SK-N-SH (cell line): ENCODE results near the gene KIF6.

Experiments
- EP300 ChIP-seq, 2 experiments: IDR thresholded peaks; 2 replicates each; pipeline versions ENCODE4 v1.4.0 to v1.6.1; 2012; ENCODE audit warnings: borderline replicate concordance in 1 of 2, low read depth in 1 of 2, low read length in 1 of 2
- FOSL2 ChIP-seq: IDR thresholded peaks from 2 replicates; pipeline ENCODE4 v1.4.0; 2012; ENCODE audit warnings: low read depth, mild to moderate bottlenecking, moderate library complexity, borderline replicate concordance
- NFIC ChIP-seq: IDR thresholded peaks from 2 replicates; pipeline ENCODE4 v1.4.0; 2012; ENCODE audit warnings: borderline replicate concordance
- POLR2AphosphoS5 ChIP-seq: IDR thresholded peaks from 2 replicates; pipeline ENCODE4 v1.6.1; 2012; ENCODE audit warnings: low read depth, low read length
- TAF1 ChIP-seq: IDR thresholded peaks from 2 replicates; pipeline ENCODE4 v1.6.1; 2012; ENCODE audit warnings: low read depth, mild to moderate bottlenecking, low read length, moderate library complexity, borderline replicate concordance
- TF ChIP-seq, protein P1 (sequence below): IDR thresholded peaks from 2 replicates; pipeline ENCODE4 v1.4.0; 2012; ENCODE audit warnings: low read depth, borderline replicate concordance
- TF ChIP-seq, protein P2 (sequence below): IDR thresholded peaks from 2 replicates; pipeline ENCODE4 v1.4.0; 2012; ENCODE audit warnings: low read depth, borderline replicate concordance
- TF ChIP-seq, protein P3 (sequence below): fragments of 200-600 bp; sonication (generic); IDR thresholded peaks from 2 replicates; pipeline ENCODE4 v1.6.1; 2017; ENCODE audit warnings: antibody characterized with exemption, mild to moderate bottlenecking, moderate library complexity

GRCh38 chr6:39758905-39759605, 33.8 kb upstream of the KIF6 start:
- no peak for TF ChIP-seq TAF1
- no peak for TF ChIP-seq POLR2AphosphoS5
- TF ChIP-seq, protein P1, sequence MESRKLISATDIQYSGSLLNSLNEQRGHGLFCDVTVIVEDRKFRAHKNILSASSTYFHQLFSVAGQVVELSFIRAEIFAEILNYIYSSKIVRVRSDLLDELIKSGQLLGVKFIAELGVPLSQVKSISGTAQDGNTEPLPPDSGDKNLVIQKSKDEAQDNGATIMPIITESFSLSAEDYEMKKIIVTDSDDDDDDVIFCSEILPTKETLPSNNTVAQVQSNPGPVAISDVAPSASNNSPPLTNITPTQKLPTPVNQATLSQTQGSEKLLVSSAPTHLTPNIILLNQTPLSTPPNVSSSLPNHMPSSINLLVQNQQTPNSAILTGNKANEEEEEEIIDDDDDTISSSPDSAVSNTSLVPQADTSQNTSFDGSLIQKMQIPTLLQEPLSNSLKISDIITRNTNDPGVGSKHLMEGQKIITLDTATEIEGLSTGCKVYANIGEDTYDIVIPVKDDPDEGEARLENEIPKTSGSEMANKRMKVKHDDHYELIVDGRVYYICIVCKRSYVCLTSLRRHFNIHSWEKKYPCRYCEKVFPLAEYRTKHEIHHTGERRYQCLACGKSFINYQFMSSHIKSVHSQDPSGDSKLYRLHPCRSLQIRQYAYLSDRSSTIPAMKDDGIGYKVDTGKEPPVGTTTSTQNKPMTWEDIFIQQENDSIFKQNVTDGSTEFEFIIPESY = no peak
- no peak for TF ChIP-seq NFIC
- TF ChIP-seq, protein P2, sequence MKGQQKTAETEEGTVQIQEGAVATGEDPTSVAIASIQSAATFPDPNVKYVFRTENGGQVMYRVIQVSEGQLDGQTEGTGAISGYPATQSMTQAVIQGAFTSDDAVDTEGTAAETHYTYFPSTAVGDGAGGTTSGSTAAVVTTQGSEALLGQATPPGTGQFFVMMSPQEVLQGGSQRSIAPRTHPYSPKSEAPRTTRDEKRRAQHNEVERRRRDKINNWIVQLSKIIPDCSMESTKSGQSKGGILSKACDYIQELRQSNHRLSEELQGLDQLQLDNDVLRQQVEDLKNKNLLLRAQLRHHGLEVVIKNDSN = no peak
- TF ChIP-seq, protein P3, sequence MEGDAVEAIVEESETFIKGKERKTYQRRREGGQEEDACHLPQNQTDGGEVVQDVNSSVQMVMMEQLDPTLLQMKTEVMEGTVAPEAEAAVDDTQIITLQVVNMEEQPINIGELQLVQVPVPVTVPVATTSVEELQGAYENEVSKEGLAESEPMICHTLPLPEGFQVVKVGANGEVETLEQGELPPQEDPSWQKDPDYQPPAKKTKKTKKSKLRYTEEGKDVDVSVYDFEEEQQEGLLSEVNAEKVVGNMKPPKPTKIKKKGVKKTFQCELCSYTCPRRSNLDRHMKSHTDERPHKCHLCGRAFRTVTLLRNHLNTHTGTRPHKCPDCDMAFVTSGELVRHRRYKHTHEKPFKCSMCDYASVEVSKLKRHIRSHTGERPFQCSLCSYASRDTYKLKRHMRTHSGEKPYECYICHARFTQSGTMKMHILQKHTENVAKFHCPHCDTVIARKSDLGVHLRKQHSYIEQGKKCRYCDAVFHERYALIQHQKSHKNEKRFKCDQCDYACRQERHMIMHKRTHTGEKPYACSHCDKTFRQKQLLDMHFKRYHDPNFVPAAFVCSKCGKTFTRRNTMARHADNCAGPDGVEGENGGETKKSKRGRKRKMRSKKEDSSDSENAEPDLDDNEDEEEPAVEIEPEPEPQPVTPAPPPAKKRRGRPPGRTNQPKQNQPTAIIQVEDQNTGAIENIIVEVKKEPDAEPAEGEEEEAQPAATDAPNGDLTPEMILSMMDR = no peak
- no peak for TF ChIP-seq EP300 (IDR thresholded peaks at IDR 0.05; ENCODE audit: borderline replicate concordance in 1 of 2, low read depth in 1 of 2, low read length in 1 of 2)
- no peak for TF ChIP-seq FOSL2
